ENCODE measurements around the gene ANKMY1. TPM values are rescaled to one million over a fixed set of nuclear protein-coding genes. Genes with fewer than 3 reads are reported as not detected.

The ANKMY1 gene
- total and polyA plus RNA-seq, 2 donors (not counting 1 experiment from before 2014, with no cell fraction given) = 51.7 to 72.1 TPM

GRCh38 chr2:240594511-240595380, 37.0 kb upstream of the ANKMY1 start:
- ATAC-seq (ENCODE audit: low read depth) = no peak
- ChIA-PET POLR2A (no interaction called here), CTCF (interaction anchor here (0.9 kb wide), 1 partner anchor 8 kb away, joined by 3 read pairs; the partner anchor contains the start of gene CAPN10)
- Histone ChIP-seq H2AFZ (ENCODE audit: insufficient read depth, low read depth, low read length, poor library complexity, severe bottlenecking) (no peak overlapping the region), H3K27ac (ENCODE audit: low read length in 2 of 2) (no peak overlapping the region), H3K4me3 (ENCODE audit: control extremely low read depth in 1 of 5, extremely low read depth in 1 of 5, insufficient read depth in 1 of 5, low read depth in 2 of 5, low read length in 4 of 5) (no peak overlapping the region), H3K4me2 (replicated peaks; ENCODE audit: low read depth, low read length, poor library complexity, severe bottlenecking) (no peak overlapping the region), H3K9ac (ENCODE audit: low read length) (no peak overlapping the region), H3K9me3 (ENCODE audit: control extremely low read depth in 1 of 3, control insufficient read depth in 2 of 3, insufficient read depth in 1 of 3, low read length in 2 of 3) (no peaks in the 10 kb centered on the region), H3K4me1 (ENCODE audit: control insufficient read depth in 2 of 2, insufficient read depth in 2 of 2, low read length in 2 of 2) (no peaks in the 10 kb centered on the region), H3K27me3 (replicated peaks in 1 of 4; ENCODE audit: control extremely low read depth in 1 of 4, control insufficient read depth in 3 of 4, insufficient read depth in 4 of 4, low read length in 3 of 4) (no peaks in the 10 kb centered on the region), H3K36me3 (replicated peaks in 1 of 2; ENCODE audit: control extremely low read depth in 1 of 2, control insufficient read depth in 1 of 2, extremely low read depth in 1 of 2, insufficient read depth in 2 of 2, low read length in 1 of 2) (peaks cover 0 to 50% of the 10 kb centered on the region in 2 experiments), H4K20me1 (ENCODE audit: control insufficient read depth, insufficient read depth, low read length, poor library complexity, severe bottlenecking) (peaks cover 64% of the 10 kb centered on the region), H3K79me2 (ENCODE audit: control insufficient read depth, insufficient read depth, low read length) (peaks cover 50% of the 10 kb centered on the region)
- 95% methylated on average over 34 of the region's 34 CpGs for WGBS (ENCODE audit: insufficient coverage)
- DNase-seq = no peak
- Mint-ChIP-seq H3K4me1 (no peaks in the 10 kb centered on the region), H3K9me3 (ENCODE audit: insufficient read depth) (no peaks in the 10 kb centered on the region), H3K27me3 (no peaks in the 10 kb centered on the region), H3K27ac (no peak overlapping the region), H3K4me3 (no peak overlapping the region)
- intact Hi-C loops (cut with micrococcal nuclease) = no loop called here
- TF ChIP-seq EZH2 (IDR thresholded peaks at IDR 0.05; ENCODE audit: borderline replicate concordance, insufficient read depth, low read depth, low read length, poor library complexity, severe bottlenecking) = no peak
- TF ChIP-seq CTCF (IDR thresholded peaks at IDR 0.05) = no peak
